Naive thymus-derived CD8-positive, alpha-beta T cell (primary cell): ENCODE results near the gene TGFBR3. TPM values are rescaled to one million over a fixed set of nuclear protein-coding genes. Genes with fewer than 3 reads are reported as not detected.
A peak's percentile ranks its signal among the peaks of the same experiment; 100 is the strongest.
"Not testable (repeated sequence)": the region's sequence is repeated elsewhere in the genome, so short reads cannot be mapped to it uniquely, and the experiment has no call there.

ENCODE experiments used
- ATAC-seq, 2 donors: fragments of 150-1000 bp; cut with Tn5 transposase in 1 of 2; sonication (Bioruptor Pico), chemical (Tn5 transposase) in 1 of 2; 1 replicate in 1 of 2; 2 replicates in 1 of 2; pipeline ENCODE4 v1.10.0; 2021; ENCODE audit warnings: mild to moderate bottlenecking in 2 of 2, moderate library complexity in 2 of 2
- POLR2A ChIA-PET: fragments of 350-600 bp; sonication (Branson Sonifier 250); formaldehyde crosslinking; loops from one replicate; lab custom pipeline; 2021; ENCODE audit warnings: antibody characterized with exemption; lab: Charles Lee
- DNase-seq, 10 donors: peaks; one replicate each; pipeline versions ENCODE4 v3.0.0 to v3.0.0-alpha.2; 2020 to 2022
- H3K27ac Mint-ChIP-seq, 10 donors: one replicate each; pipeline ENCODE4 v1.8.0; 2020 to 2022; ENCODE audit warnings: mild to moderate bottlenecking in 10 of 10, mixed read lengths in 10 of 10, moderate library complexity in 4 of 10, inconsistent platforms in 1 of 10
- H3K27me3 Mint-ChIP-seq, 5 donors: one replicate each; pipeline ENCODE4 v1.8.0; 2021 to 2022; ENCODE audit warnings: mixed read lengths in 5 of 5
- H3K36me3 Mint-ChIP-seq, 3 donors: one replicate each; pipeline ENCODE4 v1.8.0; 2020 to 2022; ENCODE audit warnings: mixed read lengths in 3 of 3, mild to moderate bottlenecking in 2 of 3, inconsistent platforms in 1 of 3
- H3K4me1 Mint-ChIP-seq, 4 donors: one replicate each; pipeline ENCODE4 v1.8.0; 2021 to 2022; ENCODE audit warnings: mixed read lengths in 4 of 4
- H3K4me3 Mint-ChIP-seq, 10 donors: one replicate each; pipeline ENCODE4 v1.8.0; 2020 to 2022; ENCODE audit warnings: mild to moderate bottlenecking in 10 of 10, mixed read lengths in 10 of 10, moderate library complexity in 6 of 10, inconsistent platforms in 1 of 10
- H3K9me3 Mint-ChIP-seq, 9 donors: one replicate each; pipeline ENCODE4 v1.8.0; 2020 to 2022; ENCODE audit warnings: mixed read lengths in 9 of 9, mild to moderate bottlenecking in 3 of 9, inconsistent platforms in 1 of 9, moderate library complexity in 1 of 9
- polyA plus RNA-seq, 3 donors: library from polyadenylated mRNA; unstranded; fragments of 300-500 nt; fragmentation: Illumina TruSeq; gene quantifications; one replicate each; pipeline ENCODE4 v1.2.3, GENCODE V29; 2021
- total RNA-seq, 8 experiments: library from RNA in 2 of 8; stranded (reverse) in 2 of 8; gene quantifications; one replicate each; pipeline ENCODE4 v1.2.3 and lab custom pipeline; 2021 to 2026

Gene TGFBR3
- total and polyA plus RNA-seq, 5 experiments from 2014 or later = 6.1 to 67.6 (median 11.6) TPM

- Mint-ChIP-seq H3K27me3 (no peaks in the 10 kb centered on the region), H3K27ac (no peak overlapping the region), H3K36me3 (peaks cover 0 to 11% (median 5%) of the 10 kb centered on the region in 3 donors), H3K9me3 (peaks cover 0 to 3% (median 0%) of the 10 kb centered on the region in 9 donors), H3K4me1 (peaks cover 0 to 6% (median 2%) of the 10 kb centered on the region in 4 donors), H3K4me3 (no peak overlapping the region)
- DNase-seq = no peak
- POLR2A ChIA-PET = no interaction called here
- ATAC-seq = no peak
These were observed 28.3 kb downstream of the TGFBR3 start for GRCh38 chr1:91857557-91858239.

- H3K36me3 Mint-ChIP-seq = peaks cover 0 to 11% (median 5%) of the 10 kb centered on the region in 3 donors
- POLR2A ChIA-PET = no interaction called here
- no peak overlapping the region for H3K27ac Mint-ChIP-seq
- no peak for ATAC-seq
- H3K9me3 Mint-ChIP-seq = peaks cover 0 to 3% (median 0%) of the 10 kb centered on the region in 9 donors
- DNase-seq = no peak
- H3K4me3 Mint-ChIP-seq = no peak overlapping the region
- H3K27me3 Mint-ChIP-seq = no peaks in the 10 kb centered on the region
- peaks cover 0 to 3% (median 0%) of the 10 kb centered on the region in 4 donors for H3K4me1 Mint-ChIP-seq
These were observed 29.0 kb downstream of the TGFBR3 start for GRCh38 chr1:91856996-91857395.

GRCh38 chr1:91854852-91855534 lies 31.0 kb downstream of the TGFBR3 start:
- H3K27ac Mint-ChIP-seq = peak overlapping the region in 1 of 10 donors; percentile 40
- H3K4me1 Mint-ChIP-seq = peaks cover 0 to 3% (median under 1%) of the 10 kb centered on the region in 4 donors
- H3K4me3 Mint-ChIP-seq = no peak overlapping the region
- DNase-seq = no peak
- POLR2A ChIA-PET = interaction anchor here (0.5 kb wide), 1 partner anchor 147 kb away, joined by 3 read pairs; no protein-coding TSS in a partner anchor
- no peak for ATAC-seq
- H3K27me3 Mint-ChIP-seq = no peaks in the 10 kb centered on the region
- H3K36me3 Mint-ChIP-seq = peaks cover 0 to 7% (median 5%) of the 10 kb centered on the region in 3 donors
- peaks cover 0 to 3% (median 0%) of the 10 kb centered on the region in 9 donors for H3K9me3 Mint-ChIP-seq

GRCh38 chr1:91853397-91853796 lies 32.6 kb downstream of the TGFBR3 start:
- POLR2A ChIA-PET = no interaction called here
- no peak for DNase-seq
- Mint-ChIP-seq H3K27me3 (no peaks in the 10 kb centered on the region), H3K9me3 (peaks cover 0 to 3% (median 0%) of the 10 kb centered on the region in 9 donors), H3K4me1 (peaks cover 0 to 6% (median 0%) of the 10 kb centered on the region in 4 donors), H3K36me3 (peaks cover 0 to 2% (median 0%) of the 10 kb centered on the region in 3 donors), H3K27ac (no peak overlapping the region), H3K4me3 (no peak overlapping the region)
- ATAC-seq = no peak

GRCh38 chr1:91852011-91852410 lies 33.9 kb downstream of the TGFBR3 start:
- H3K27me3 Mint-ChIP-seq, ATAC-seq, POLR2A ChIA-PET, H3K4me3 Mint-ChIP-seq, H3K36me3 Mint-ChIP-seq, H3K4me1 Mint-ChIP-seq, DNase-seq, H3K9me3 Mint-ChIP-seq: not testable (repeated sequence)
- H3K27ac Mint-ChIP-seq = peak overlapping the region in 2 of 10 donors; percentile 55 to 62

- DNase-seq = no peak
- POLR2A ChIA-PET = no interaction called here
- no peak for ATAC-seq
- peak overlapping the region in 3 of 10 donors; percentile 44 to 62 (median 55) for H3K27ac Mint-ChIP-seq
- H3K36me3 Mint-ChIP-seq = peaks cover 0 to 2% (median 0%) of the 10 kb centered on the region in 3 donors
- H3K9me3 Mint-ChIP-seq = peaks cover 0 to 3% (median 0%) of the 10 kb centered on the region in 9 donors
- no peak overlapping the region for H3K4me3 Mint-ChIP-seq
- H3K27me3 Mint-ChIP-seq = no peaks in the 10 kb centered on the region
- peaks cover 0 to 13% (median 5%) of the 10 kb centered on the region in 4 donors for H3K4me1 Mint-ChIP-seq
These were observed 34.6 kb downstream of the TGFBR3 start for GRCh38 chr1:91851130-91852010.

- H3K36me3 Mint-ChIP-seq = peaks cover 0 to 2% (median 0%) of the 10 kb centered on the region in 3 donors
- H3K27me3 Mint-ChIP-seq = no peaks in the 10 kb centered on the region
- H3K9me3 Mint-ChIP-seq = peaks cover 0 to 3% (median 0%) of the 10 kb centered on the region in 9 donors
- peaks cover 0 to 19% (median 7%) of the 10 kb centered on the region in 4 donors for H3K4me1 Mint-ChIP-seq
- POLR2A ChIA-PET = no interaction called here
- ATAC-seq (no peak), DNase-seq (no peak)
- no peak overlapping the region for H3K4me3 Mint-ChIP-seq
- H3K27ac Mint-ChIP-seq = peak overlapping the region in 2 of 10 donors; percentile 34 to 46
These were observed 35.2 kb downstream of the TGFBR3 start for GRCh38 chr1:91850708-91851107.

- no peaks in the 10 kb centered on the region for H3K27me3 Mint-ChIP-seq
These were observed 38.1 kb downstream of the TGFBR3 start for GRCh38 chr1:91847851-91848250.

GRCh38 chr1:91846639-91847013 lies 39.3 kb downstream of the TGFBR3 start:
- peaks cover 0 to 8% (median 0%) of the 10 kb centered on the region in 3 donors for H3K36me3 Mint-ChIP-seq
- peaks cover 3 to 35% (median 11%) of the 10 kb centered on the region in 4 donors for H3K4me1 Mint-ChIP-seq
- no peak for ATAC-seq
- POLR2A ChIA-PET = interaction anchor here (1.2 kb wide), 1 partner anchor 15 kb away, joined by 3 read pairs; no protein-coding TSS in a partner anchor
- H3K4me3 Mint-ChIP-seq = no peak overlapping the region
- peaks cover 0 to 11% (median 0%) of the 10 kb centered on the region in 9 donors for H3K9me3 Mint-ChIP-seq
- H3K27ac Mint-ChIP-seq = peak overlapping the region in 1 of 10 donors; percentile 9
- no peaks in the 10 kb centered on the region for H3K27me3 Mint-ChIP-seq
- no peak for DNase-seq

More at GRCh38 chr1:91847851-91848250, 38.1 kb downstream of the TGFBR3 start:
- ATAC-seq (no peak), DNase-seq (no peak)
- Mint-ChIP-seq H3K36me3 (peaks cover 0 to 8% (median 0%) of the 10 kb centered on the region in 3 donors), H3K27ac (peak overlapping the region in 4 of 10 donors; percentile 9 to 45 (median 36)), H3K4me1 (peaks cover 0 to 26% (median 10%) of the 10 kb centered on the region in 4 donors), H3K9me3 (peaks cover 0 to 11% (median 0%) of the 10 kb centered on the region in 9 donors), H3K4me3 (no peak overlapping the region)
- POLR2A ChIA-PET = interaction anchor here (1.2 kb wide), 1 partner anchor 16 kb away, joined by 3 read pairs; no protein-coding TSS in a partner anchor

- Mint-ChIP-seq H3K4me1 (peaks cover 3 to 36% (median 11%) of the 10 kb centered on the region in 4 donors), H3K9me3 (peaks cover 0 to 11% (median 0%) of the 10 kb centered on the region in 9 donors), H3K27me3 (no peaks in the 10 kb centered on the region), H3K27ac (peak overlapping the region in 1 of 10 donors; percentile 37), H3K36me3 (peaks cover 0 to 8% (median 0%) of the 10 kb centered on the region in 3 donors), H3K4me3 (no peak overlapping the region)
- DNase-seq (no peak), ATAC-seq (no peak)
- POLR2A ChIA-PET = no interaction called here
These were observed 39.8 kb downstream of the TGFBR3 start for GRCh38 chr1:91846007-91846638.

GRCh38 chr1:91844862-91845528 lies 41.0 kb downstream of the TGFBR3 start:
- H3K27me3 Mint-ChIP-seq = no peaks in the 10 kb centered on the region
- H3K9me3 Mint-ChIP-seq = peaks cover 0 to 11% (median 0%) of the 10 kb centered on the region in 9 donors
- POLR2A ChIA-PET = no interaction called here
- DNase-seq (no peak), ATAC-seq (no peak)
- H3K27ac Mint-ChIP-seq = peak overlapping the region in 2 of 10 donors; percentile 18 to 58
- H3K4me3 Mint-ChIP-seq = no peak overlapping the region
- peaks cover 3 to 36% (median 11%) of the 10 kb centered on the region in 4 donors for H3K4me1 Mint-ChIP-seq
- peaks cover 0 to 8% (median 0%) of the 10 kb centered on the region in 3 donors for H3K36me3 Mint-ChIP-seq
